Spinal cord (tissue), 10 donors: ENCODE data around the gene PGGT1B. TPM values are rescaled to one million over a fixed set of nuclear protein-coding genes. Genes with fewer than 3 reads are reported as not detected.

Source experiments
- DNase-seq, 6 donors: peaks; one replicate each; pipeline versions ENCODE4 v3.0.0 to v3.0.0-alpha.2; 2013 to 2015; ENCODE audit warnings: low spot score in 6 of 6, low read depth in 4 of 6
- H3K27ac ChIP-seq: one replicate; pipeline ENCODE4 v1.5.1; 2013; ENCODE audit warnings: low read depth, low read length, control low read depth
- H3K27me3 ChIP-seq: one replicate; pipeline ENCODE4 v1.6.1; 2013; ENCODE audit warnings: low read length; ENCODE audit not compliant: control insufficient read depth, insufficient read depth
- H3K36me3 ChIP-seq: one replicate; pipeline ENCODE4 v1.6.1; 2013; ENCODE audit warnings: low read length; ENCODE audit not compliant: control insufficient read depth, insufficient read depth
- H3K4me1 ChIP-seq: one replicate; pipeline ENCODE4 v1.6.1; 2013; ENCODE audit warnings: low read length; ENCODE audit not compliant: control insufficient read depth, insufficient read depth
- H3K4me3 ChIP-seq: one replicate; pipeline ENCODE4 v1.5.1; 2013; ENCODE audit warnings: low read depth, low read length, control low read depth
- H3K9me3 ChIP-seq: one replicate; pipeline ENCODE4 v1.6.1; 2013; ENCODE audit warnings: low read length; ENCODE audit not compliant: control insufficient read depth, insufficient read depth
- WGBS: methylation state at CpG from one replicate; pipeline ENCODE4 v1.1.5; 2013; ENCODE audit warnings: missing lambda C conversion rate; ENCODE audit not compliant: insufficient coverage; 5-methylcytosine and 5-hydroxymethylcytosine counted together
- polyA plus RNA-seq, 2 donors: library from polyadenylated mRNA; unstranded; fragments of 120-200 nt; gene quantifications; one replicate each; pipeline ENCODE4 v1.2.1, GENCODE V29; 2013; ENCODE audit not compliant: insufficient read length in 2 of 2
- total RNA-seq, 2 donors: library from RNA; depleted of rRNA in 1 of 2; stranded (reverse); fragments of 120-200 nt in 1 of 2; fragments of >200 nt in 1 of 2; gene quantifications; one replicate each; pipeline versions ENCODE4 v1.2.3 to v1.2.4, GENCODE V29; 2013 to 2014
- donor health status: healthy.

PGGT1B gene
- total and polyA plus RNA-seq, 4 donors = 15.6 to 27.8 (median 19.3) TPM

- H3K4me3 ChIP-seq = peak overlapping the region; percentile 89
- H3K27ac ChIP-seq = no peak overlapping the region
- H3K36me3 ChIP-seq = peaks cover 5% of the 10 kb centered on the region
- 0% methylated on average over 2 of the region's 16 CpGs for WGBS
- H3K4me1 ChIP-seq = peaks cover 17% of the 10 kb centered on the region
- peaks cover 6% of the 10 kb centered on the region for H3K9me3 ChIP-seq
- peak in 4 of 6 donors; percentile 6 to 60 (median 36) for DNase-seq
- peaks cover 19% of the 10 kb centered on the region for H3K27me3 ChIP-seq
These were observed 91.7 kb downstream of the PGGT1B start for GRCh38 chr5:115170929-115171510.

GRCh38 chr5:115170134-115170928, 92.3 kb downstream of the PGGT1B start:
- Histone ChIP-seq H3K4me3 (peak overlapping the region; percentile 89), H3K27ac (no peak overlapping the region), H3K36me3 (peaks cover 12% of the 10 kb centered on the region), H3K4me1 (peaks cover 17% of the 10 kb centered on the region), H3K9me3 (peaks cover 9% of the 10 kb centered on the region), H3K27me3 (peaks cover 19% of the 10 kb centered on the region)
- peak in 2 of 6 donors; percentile 29 to 33 for DNase-seq
- WGBS = under 1% methylated on average over 66 of the region's 69 CpGs

- peak; percentile 67 to 97 (median 78) for DNase-seq
- Histone ChIP-seq H3K27ac (peak within 1 kb of the TSS; percentile 79), H3K27me3 (peaks cover 19% of the 10 kb centered on the region), H3K36me3 (peaks cover 12% of the 10 kb centered on the region), H3K4me3 (peak within 1 kb of the TSS; percentile 89), H3K4me1 (peaks cover 17% of the 10 kb centered on the region), H3K9me3 (peaks cover 9% of the 10 kb centered on the region)
- under 1% methylated on average over 56 of the region's 68 CpGs for WGBS
These were observed 93.1 kb downstream of the PGGT1B start, which contains the start of gene TRIM36 for GRCh38 chr5:115169487-115170133. Gene TRIM36, minus strand, starts transcription at chr5:115169908. Its CDS starts 274 bp downstream, at chr5:115169634.

GRCh38 chr5:115168829-115169486, 93.7 kb downstream of the PGGT1B start:
- H3K4me3 ChIP-seq = peak overlapping the region; percentile 89
- H3K36me3 ChIP-seq = peaks cover 12% of the 10 kb centered on the region
- DNase-seq = peak in 1 of 6 donors; percentile 48
- peaks cover 19% of the 10 kb centered on the region for H3K27me3 ChIP-seq
- under 1% methylated on average over 38 of the region's 41 CpGs for WGBS
- H3K4me1 ChIP-seq = peaks cover 17% of the 10 kb centered on the region
- peak overlapping the region; percentile 79 for H3K27ac ChIP-seq
- peaks cover 9% of the 10 kb centered on the region for H3K9me3 ChIP-seq

- H3K4me3 ChIP-seq = no peak overlapping the region
- WGBS = 97% methylated on average over 12 of the region's 12 CpGs
- no peak for DNase-seq
- peaks cover 9% of the 10 kb centered on the region for H3K9me3 ChIP-seq
- peaks cover 17% of the 10 kb centered on the region for H3K4me1 ChIP-seq
- peaks cover 12% of the 10 kb centered on the region for H3K36me3 ChIP-seq
- H3K27ac ChIP-seq = no peak overlapping the region
- peaks cover 17% of the 10 kb centered on the region for H3K27me3 ChIP-seq
These were observed 95.8 kb downstream of the PGGT1B start for GRCh38 chr5:115166744-115167393.

GRCh38 chr5:115165790-115166189, 96.9 kb downstream of the PGGT1B start:
- Histone ChIP-seq H3K4me3 (no peak overlapping the region), H3K9me3 (peaks cover 9% of the 10 kb centered on the region), H3K27ac (no peak overlapping the region), H3K36me3 (peaks cover 12% of the 10 kb centered on the region), H3K4me1 (peaks cover 13% of the 10 kb centered on the region), H3K27me3 (peaks cover 10% of the 10 kb centered on the region)
- no peak for DNase-seq
- WGBS = 92% methylated on average over 3 of the region's 5 CpGs

- no CpG with 5 or more reads among the region's 3 CpGs for WGBS
- peaks cover 3% of the 10 kb centered on the region for H3K9me3 ChIP-seq
- no peak for DNase-seq
- no peak overlapping the region for H3K4me3 ChIP-seq
- H3K4me1 ChIP-seq = no peaks in the 10 kb centered on the region
- H3K36me3 ChIP-seq = peaks cover 7% of the 10 kb centered on the region
- H3K27me3 ChIP-seq = no peaks in the 10 kb centered on the region
- H3K27ac ChIP-seq = no peak overlapping the region
These were observed 101.7 kb downstream of the PGGT1B start for GRCh38 chr5:115160975-115161475.
